HG02938 (cell line): ENCODE data around the gene MPRIP.
"Not testable (repeated sequence)": the region's sequence is repeated elsewhere in the genome, so short reads cannot be mapped to it uniquely, and the experiment has no call there.

ENCODE experiments used
- ATAC-seq: cut with Tn5 transposase; IDR thresholded peaks from one replicate; pipeline ENCODE4 v1.9.1; 2021; ENCODE audit warnings: mild to moderate bottlenecking, moderate library complexity; ENCODE audit not compliant: unreplicated experiment

Gene MPRIP

DNA sequence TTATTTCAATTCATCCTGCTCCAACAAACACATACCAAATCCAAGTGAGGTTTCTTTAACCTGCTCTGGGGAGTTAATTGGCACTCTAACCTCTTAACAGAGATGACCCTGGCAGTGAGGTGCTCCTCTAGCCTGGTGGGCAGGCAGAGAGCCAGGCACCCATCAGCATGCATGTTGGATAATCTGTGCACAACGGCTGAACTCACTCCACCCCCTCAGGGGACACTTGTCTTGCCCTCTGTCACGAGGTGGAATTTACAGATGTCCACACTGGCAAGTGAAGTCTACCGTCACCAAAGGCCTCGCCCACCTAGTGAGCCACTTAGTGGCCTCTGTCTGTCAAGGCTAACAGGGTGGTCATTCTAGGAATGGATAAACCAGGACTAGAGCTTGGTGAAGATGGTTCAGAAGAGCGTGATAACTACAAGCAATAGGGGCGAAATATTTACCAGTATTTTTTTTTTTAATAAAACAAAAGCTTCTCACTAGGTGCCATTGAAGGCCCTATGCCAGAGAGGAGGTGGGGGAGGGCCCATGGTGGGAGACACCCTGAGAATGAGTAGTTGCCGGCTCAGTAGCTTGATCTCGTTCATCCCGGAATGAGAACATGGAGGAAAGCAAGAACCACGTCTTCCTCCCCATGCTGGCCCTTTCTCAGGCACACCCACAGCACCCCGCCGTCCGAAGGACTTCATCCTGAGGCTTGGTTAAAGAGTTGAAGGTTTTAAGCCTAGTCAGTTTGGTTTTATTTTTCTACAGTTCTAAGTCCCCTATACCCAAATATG, 138.7 kb downstream of the MPRIP start:
- no peak for ATAC-seq

DNA sequence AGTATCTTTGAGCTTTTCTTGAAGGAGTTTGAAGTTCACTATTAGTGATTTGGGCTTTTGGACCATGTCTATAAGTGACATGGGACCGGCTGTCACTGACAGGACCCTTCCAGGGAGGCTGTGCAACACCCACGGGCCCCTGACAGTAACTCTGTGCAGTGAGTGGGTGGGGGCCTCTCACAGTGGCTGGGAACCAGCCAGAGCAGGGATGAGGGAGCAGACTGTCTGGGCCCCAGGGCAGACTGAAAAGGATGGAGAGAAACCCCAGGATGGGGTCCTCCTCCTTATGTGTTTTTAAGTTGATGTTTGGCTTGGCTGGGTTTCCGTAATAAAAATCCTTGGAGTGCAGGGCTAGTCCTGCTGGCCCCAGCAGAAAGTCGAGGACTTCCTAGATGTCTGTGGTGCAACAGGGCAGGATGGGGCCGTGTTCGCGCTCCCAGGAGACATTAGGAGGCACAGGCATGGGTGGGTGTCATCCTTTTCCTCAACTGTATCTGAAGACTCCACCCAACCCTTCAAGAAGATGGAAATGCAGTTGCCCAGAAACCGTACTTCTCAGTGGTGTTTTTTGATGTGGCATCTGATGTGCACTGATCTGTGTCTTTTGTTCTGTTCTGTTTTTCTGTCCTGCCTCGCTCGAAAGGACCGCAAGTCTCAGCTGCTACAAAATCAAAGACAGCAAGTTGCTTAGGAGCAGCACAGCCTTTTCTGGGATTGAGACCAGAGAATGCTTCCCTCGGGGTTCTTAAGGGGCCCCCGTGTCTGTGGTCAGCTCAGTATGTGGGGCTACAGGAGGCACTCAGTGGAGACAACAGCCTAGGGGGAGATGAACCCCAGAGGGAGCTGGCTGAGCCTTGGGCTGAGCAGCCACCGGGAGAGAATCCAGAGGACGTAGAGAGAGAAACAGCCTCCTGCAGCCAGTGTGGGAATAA, 139.7 kb downstream of the MPRIP start:
- no peak for ATAC-seq

DNA sequence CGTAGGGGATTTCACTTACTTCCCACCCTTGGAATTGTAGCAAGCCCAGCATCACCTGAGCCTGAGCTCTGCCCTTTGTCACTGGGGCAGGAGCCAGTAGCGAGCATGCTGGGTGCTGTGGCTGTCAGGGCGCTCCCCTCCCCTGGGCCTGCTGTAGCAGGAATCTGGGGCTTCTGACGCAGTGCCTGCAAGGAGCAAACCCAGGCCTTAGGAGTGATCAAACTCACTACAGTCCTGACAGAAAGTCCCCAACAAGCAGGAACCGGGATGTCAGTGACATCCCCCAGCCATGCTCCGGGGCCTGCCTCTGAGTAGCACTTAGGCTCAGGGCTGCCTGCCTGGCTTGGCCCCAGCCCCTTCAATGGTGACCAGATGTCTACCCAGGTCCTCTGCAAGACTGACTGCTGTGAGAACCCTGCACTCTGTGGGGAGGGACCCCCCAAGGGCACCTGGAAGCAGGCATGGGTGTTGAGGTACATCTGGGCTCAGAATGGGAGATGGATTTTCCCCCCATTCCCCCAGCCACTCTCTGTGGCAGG, 140.4 kb downstream of the MPRIP start:
- ATAC-seq = no peak

DNA sequence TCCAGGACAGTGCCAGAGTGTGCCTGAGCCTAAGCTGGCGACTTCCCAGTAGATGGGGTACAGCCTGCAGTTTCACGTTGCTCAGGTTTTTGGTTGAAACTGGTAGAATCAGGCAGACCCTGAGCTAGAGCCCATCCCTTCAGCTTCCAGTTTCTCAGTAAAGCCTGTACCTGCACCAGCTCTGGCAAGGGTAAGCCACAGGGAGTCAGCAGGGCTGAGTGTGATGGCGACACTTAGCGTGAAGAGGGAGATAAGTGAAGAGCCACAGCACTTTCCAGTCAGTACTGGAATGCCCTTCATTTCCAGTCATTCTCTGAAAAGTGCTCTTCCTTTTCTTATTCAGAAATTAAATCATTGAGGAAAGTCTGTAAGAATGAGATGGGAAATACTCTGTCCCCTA, 141.5 kb downstream of the MPRIP start:
- no peak for ATAC-seq

DNA sequence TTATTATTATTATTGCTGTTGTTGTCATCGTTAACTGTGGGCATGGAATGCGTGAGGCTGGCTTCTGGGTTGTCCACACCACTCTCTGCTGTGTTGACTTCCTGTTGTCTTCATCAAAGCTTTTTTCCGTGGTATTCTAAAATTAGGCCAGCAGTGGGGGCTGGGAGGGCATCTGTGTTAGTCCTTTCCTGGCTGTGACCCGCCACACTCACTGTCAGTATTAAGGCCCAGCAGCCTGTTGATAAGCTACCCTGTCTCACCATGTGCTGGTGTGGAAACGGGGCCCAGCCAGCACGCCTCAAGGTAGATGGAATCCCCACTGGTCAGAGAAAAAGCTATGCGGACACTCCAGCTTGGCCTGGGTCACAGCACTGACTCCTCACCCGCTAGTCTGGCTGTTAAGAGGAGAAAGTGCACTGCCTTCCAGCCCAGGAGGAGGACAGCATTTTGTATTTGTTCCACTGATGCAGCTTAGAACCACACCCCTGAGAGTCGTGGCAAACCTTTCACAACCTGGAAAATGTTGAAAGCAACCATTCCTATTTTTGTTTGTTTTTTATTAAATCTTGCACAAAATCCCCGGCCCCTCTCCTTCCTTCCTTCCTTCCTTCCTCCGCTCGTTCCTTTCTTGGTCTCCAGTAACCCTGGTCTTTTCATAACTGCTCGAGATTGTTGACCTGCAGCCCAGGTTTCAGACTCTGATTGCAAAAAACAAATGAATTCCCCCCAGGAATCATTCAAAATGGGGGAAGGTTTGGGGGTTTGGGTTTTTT, 142.9 kb downstream of the MPRIP start:
- not testable (repeated sequence) for ATAC-seq

DNA sequence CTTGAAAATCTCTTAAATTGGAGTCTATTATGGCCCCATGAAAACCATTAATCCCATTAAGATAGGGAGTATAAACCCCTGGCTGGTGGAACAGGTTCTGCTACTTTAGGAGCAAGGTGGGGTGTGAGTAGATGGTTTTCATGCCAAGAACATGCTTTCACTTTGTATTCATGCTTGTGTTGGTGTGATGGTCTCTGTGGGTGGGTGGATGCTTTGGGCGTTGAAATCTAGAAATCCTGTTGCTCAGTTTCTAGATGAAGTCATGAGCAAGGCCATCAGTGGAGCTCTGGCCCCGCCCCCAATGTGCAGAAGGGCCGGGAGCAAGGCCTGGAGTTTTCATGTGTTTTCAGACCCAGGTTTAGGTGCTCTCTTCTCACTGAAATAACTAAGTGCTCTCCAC, 143.8 kb downstream of the MPRIP start:
- ATAC-seq = no peak

DNA sequence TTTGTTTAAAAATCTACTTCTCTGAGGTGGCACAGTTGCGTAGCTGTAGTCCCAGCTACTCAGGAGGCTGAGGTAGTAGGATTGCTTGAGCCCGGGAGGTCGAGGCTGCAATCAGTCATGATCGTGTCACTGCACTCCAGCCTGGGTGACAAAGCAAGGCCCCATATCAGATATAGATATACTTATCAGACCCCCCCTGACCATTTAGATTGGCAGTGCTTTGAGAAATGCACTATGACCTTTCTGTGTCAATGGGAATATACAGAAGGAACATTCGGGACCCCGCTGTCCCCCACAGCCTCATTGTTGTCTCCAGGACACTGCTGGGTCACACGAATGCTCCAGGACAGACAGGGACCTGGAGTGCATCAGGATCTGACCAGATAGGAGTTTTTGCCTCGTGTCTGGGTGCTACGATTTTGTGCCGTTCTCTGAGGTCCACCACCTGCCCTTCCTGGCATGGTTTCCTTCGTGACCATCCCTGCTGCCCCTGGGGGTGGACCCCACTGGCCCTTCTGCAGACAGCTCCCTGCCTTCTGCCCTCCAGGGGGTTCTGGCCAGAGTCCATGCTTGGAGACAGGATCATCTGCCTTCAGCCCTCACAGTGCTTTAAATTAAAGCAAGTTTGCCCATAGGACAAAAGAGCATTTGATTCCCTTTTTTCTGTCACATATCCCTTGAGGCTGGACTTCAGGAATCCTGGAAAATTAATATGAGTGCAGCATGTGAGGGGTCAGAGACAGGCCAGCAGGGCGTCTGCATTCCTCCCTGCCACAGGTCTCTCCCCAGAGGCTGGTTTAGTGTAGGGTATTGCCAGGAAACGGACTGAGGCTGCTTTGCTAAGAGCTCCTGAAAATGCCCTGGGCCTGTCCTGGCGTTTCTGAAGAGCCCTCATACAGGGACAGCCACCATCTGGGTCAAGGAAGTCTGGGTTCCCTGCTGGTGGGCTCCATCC, 144.6 kb downstream of the MPRIP start:
- no peak for ATAC-seq

DNA sequence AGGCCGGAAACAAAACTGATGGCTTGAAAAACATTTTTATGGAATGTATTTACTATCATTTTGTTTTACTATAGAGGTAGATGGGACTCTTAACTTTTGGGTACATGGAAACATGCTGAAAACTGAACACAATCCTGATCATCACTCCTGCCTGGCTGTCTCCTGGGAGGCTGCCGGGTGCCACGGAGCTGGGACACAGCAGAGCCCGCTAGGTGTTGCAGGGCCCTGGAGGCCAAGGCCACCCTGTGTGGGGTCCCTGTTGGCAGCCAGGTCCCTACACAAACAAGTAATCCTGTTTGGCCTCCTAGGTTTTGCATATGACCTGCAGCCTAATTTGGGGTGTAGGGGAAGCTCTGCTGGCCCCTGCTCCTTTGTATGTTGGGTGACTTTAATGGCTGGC, 146.3 kb downstream of the MPRIP start:
- no peak for ATAC-seq

DNA sequence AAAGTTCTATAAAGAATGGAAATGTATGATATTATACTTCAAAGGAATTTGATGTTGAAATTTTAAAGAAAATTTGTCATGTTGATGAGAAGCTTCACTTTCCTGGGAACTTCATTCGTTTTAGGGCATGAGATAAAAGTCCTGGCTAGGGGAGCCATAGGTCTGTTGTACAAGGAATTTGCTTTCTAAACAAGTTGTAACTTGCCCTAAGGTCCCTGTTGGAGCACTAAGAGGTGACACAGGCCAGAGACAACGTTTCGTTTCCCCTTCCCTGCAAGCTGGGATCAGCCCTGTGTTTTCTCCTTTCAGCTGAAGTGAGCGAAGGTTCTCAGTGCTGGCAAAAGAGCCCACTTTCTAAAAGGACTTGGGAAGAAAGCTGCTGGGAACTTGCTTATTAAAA, 147.3 kb downstream of the MPRIP start:
- ATAC-seq = no peak

DNA sequence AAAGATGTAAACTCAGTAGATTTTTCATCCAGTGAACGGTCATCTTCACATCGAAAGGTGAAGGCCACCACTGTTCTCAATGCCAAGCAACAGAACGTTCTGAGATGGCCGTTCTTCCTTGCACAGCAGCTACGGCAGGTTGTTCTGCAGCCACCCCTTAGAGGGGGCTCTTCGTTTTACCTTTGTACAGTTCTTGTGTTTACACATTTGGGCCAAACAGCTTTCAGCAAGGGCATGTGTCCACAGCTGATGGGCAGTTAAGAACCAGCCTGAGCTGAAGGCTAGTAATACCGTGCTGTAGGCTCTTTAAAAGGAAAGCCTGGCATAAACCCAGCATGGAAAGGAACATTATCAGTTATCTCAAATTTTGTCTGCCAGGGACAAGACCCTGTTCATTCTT, 147.9 kb downstream of the MPRIP start:
- ATAC-seq = no peak

DNA sequence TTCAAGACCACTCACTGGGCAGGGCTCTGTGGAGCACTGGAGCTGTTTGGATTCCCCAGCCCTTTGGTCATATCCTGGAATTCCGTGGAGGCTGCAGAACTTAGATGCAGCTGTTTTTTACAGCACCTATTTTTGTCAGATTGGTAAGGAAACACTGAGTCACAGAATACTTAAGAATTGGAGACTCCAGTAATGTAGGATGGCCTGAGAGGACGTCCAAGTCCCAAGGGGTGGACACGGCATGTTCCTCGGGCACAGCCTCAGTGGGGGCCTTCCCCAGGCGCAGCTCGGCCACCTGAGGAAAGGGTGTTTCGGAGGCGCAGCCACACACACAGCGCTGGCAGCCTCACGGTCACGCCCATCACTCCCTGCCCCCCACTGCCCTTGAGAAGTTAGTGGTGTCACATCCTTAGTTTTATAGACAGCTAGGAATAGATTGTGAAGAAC, 149.1 kb downstream of the MPRIP start:
- no peak for ATAC-seq

DNA sequence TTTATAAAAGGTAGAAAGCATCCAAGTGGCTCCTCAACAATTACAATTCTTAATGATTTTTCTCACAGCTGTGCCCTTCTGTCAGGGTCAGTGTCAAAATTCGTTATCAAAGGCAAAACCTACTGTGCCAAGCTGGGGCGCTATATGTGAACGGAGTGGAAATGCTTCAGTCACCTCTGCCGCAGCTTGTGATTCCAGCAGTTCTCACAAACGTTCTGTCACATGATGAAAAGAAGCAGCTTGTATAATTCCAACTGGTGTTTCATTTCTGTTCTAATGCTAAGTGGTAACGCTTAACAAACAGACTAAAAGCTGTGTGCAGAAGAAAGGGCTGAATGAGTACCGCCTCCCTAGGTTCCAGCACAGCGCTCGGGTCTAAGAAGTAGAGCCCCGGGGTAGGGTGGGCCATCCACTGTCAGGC, 149.7 kb downstream of the MPRIP start:
- ATAC-seq = no peak

DNA sequence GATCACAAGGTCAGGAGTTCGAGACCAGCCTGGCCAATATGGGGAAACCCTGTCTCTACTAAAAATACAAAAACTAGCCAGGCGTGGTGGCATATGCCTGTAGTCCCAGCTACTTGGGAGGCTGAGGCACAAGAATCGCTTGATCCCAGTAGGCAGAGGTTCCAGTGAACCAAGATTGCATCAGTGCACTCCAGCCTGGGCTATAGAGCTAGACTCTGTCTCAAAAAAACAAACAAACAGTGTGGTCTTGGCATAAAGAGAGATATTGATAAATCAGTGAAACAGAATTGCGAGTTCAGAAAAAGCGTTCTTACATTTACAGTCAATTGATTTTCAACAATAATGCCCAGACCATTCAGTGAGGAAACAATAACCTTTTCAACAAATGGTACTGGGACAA, 153.2 kb downstream of the MPRIP start:
- not testable (repeated sequence) for ATAC-seq

DNA sequence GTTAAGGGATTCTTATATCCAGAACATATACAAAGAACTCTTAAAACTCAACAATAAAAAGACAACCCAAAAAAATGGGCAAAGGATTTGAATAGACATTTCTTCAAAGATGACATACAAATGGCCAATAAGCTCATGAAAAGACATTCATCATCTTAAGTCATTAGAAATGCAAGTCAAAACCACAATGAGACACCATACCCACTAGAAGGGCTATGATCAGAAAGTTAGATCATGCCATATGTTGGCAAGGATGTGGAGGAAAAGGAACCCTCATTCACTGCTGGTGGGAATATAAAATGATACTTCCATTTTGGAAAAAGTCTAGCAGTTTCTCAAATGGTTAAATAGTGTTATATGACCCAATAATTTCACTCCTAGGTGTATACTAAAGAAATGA, 154.5 kb downstream of the MPRIP start:
- no peak for ATAC-seq

DNA sequence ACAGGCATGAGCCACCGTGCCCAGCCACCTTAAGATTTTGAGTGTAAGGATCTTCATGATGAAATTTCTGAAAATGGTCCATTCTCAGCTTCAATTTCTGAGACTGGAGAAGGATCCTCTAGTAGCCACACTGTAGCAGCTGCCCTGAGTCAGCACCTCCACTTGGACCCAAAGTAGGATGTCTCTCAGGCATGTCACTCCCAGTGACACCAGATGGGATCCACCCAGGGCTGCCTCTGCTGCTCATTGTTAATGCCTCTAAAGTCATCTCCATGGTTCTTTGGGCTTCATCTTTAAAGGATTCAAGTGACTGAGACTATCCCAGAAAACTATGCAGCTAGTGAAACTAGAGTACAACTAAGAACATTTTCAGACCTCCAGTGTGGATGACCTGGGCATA, 156.0 kb downstream of the MPRIP start:
- no peak for ATAC-seq

DNA sequence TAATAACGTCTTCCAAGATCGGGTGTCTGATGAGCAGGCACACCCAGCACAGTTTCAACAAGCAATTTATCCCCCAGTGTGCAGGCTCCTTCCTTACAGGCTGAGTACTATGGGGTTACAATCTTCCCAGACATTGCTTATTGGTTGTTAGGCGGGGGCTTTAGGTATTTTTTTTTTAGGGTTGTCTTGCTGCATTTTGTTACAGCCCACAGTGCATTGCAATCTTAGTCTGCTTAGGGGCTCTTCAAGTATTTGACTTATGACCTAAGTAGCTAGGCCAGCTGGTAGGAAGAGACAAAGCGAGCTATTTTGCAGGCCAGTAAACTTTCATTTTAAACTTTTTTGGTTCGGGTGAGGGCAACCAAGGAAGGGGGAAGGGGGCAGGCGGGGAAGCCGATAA, 158.1 kb downstream of the MPRIP start:
- ATAC-seq = no peak

DNA sequence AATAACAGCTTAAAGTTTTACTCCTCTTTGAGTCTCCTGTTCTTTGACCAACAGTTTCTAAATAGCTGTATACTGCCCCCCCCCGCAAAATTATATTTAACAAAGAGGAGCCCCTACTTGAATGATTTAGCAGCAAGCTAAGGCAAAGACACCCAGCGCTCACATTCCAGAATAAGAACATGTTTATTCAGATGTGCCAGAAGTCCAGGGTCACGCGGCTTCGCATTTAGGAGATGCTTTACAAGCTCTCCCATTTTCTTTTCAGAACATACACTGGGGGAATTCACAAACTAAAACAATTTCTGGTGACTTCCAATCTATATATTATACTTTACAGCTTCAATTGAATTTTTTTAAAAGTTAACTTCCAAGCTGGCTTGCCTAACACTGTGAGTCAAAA, 158.6 kb downstream of the MPRIP start:
- no peak for ATAC-seq

DNA sequence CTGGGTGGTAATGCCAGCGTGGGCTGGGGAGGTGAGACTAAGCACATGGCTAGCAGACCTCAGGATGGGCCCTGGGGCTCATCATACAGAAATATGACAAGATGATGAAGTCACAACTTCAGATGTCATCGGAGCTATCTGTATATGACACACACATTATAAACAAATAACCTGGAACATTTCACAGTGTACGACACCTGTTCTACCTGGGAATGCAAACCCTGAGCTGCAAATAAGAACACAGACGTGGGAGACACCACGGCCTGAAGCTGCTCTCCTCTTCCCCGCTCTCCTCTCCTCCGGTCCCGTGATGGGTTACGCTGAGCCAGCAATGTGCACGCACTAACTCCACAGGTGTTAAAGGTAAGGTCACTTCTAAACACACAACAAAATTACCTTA, 159.0 kb downstream of the MPRIP start:
- no peak for ATAC-seq

DNA sequence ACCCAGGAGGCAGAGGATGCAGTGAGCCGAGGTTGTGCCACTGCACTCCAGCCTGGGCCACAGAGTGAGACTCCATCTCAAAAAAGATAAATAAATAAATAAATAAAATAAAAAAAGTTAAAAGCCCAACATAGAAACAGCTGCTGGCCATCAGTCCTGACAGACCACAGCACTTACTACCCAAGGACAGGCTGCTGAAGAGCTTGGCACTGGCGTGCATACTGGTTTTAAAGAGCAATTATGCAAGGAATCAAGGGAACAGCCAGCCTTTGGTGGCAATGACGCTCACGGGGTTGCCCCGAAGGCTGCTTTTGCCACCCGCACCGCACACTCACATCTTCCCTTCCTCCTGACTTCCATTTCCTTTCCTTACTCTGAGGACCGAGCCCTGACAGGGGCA, 159.7 kb downstream of the MPRIP start:
- ATAC-seq = no peak

DNA sequence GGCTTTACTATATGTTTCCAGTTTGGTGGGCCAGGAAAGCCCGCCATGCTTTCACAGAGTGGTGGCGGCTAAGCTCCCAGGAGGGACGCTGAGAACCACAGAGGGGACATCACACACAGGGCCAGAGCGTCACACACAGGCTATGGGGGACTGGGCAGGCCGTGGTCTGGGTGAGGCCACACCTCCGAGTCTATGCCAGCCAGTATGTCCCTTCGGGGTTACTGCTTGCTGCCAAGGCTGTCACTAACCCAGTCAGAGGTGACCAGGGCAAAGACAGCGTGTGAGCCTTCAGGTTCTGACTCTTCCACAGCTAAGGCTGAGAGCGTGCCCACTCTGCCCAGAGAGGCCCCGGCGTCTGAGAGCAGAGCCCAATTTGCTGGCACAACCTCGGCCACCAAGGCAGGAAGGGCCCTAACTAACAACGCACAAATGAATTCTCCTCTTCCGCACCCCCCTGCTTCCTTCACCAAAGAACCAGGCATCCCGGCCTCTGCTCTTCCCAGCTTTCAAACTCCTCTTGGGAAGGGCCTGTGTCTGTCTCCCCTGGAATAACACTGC, 161.0 kb downstream of the MPRIP start:
- ATAC-seq = no peak
